ENCODE results near the gene CIPC.
A peak's percentile ranks its signal among the peaks of the same experiment; 100 is the strongest.

Gene CIPC

GRCh38 chr14:77071938-77072388, 26.1 kb upstream of the CIPC start:
- no peak for DNase-seq

DNA sequence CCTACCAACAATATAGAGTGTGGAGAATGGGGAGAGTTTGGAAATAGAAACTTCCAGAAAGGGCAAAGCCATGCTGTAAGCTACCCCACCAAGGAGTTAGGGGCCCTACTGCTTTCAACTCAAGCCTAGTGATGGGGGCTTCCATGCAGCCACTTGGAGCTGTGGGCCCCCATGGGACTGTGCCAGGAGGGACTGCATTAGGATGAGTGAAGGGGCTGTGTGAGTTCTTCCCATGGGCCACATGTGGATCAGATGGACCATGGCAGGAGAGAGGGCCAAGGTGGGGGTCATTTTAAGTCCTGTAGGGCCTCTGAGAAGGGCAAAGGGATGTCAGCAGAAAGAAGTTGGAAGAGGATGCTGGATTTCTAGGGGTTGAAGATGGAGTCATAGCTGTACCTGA, 23.1 kb upstream of the CIPC start:
- no peak for DNase-seq

DNA sequence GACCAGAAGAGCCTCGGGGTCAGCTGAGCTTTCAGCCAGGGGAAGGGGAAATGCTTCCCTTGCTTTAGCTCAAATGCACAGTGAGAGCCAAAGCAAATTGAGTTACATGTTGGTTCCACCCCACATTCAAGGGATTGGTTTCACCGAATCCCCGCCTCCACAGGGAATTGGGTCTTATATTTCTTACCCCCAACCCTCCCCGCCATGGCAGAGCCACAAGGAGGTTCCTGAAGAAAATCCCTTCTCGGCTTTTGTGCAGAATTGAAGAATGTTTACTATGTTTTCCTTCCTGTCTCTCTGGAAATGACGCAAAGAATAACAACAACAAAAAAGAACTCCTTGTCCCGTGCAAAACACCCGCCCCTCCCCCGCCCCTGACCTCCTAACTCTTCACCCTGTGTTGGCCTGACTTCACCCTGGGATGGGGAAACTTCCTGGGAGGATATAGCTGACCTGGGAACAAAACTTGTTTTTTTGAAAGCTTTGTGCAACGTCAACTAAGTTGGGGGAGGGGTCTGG, 21.9 kb upstream of the CIPC start:
- DNase-seq, result no peak

- DNase-seq, result no peak
Measured at GRCh38 chr14:77077040-77077439, 21.0 kb upstream of the CIPC start.

DNA sequence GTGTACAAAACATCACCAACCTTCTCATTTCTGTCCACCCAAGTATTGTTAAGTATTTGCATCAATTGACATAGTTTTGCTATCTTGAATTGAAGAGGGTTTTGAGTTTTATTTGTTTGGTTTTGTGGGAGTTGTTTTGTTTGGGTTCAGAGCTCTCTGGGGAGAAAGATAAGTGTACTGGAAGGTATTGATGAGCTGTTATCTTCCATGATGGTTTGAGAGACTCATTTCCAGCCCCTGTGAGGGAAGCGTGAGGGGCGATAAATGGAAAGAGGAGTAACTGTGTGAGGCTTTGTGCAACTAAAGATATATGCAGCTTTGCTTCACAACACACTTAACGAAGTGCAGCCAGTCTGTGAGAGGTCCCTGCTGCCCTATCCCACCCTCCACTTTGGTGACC, 15.7 kb upstream of the CIPC start:
- no peak for DNase-seq

GRCh38 chr14:77083082-77083481, 15.0 kb upstream of the CIPC start:
- no peak for DNase-seq

DNA sequence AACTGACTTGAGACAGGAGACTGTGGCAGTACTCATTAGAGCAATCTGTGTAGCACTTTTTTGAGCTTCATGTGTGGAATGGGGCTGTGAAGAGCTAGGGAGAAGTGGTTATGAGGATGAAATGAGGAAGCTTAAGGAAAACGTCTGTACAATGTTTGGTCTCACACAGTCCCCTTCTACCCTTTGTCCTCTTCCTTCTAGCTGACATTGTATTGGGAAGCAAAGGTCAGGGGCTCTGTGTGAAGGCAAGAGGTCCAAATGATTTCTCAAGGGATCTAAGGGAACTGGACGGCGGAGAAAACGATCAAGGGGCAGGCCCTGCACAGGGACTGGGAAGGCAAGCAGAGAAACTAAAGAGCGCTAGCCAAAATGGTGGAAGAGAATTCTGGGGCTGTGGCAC, 13.1 kb upstream of the CIPC start:
- no peak for DNase-seq

GRCh38 chr14:77085538-77085937, 12.5 kb upstream of the CIPC start:
- no peak for DNase-seq

GRCh38 chr14:77086017-77086727, 11.9 kb upstream of the CIPC start:
- no peak for DNase-seq

DNA sequence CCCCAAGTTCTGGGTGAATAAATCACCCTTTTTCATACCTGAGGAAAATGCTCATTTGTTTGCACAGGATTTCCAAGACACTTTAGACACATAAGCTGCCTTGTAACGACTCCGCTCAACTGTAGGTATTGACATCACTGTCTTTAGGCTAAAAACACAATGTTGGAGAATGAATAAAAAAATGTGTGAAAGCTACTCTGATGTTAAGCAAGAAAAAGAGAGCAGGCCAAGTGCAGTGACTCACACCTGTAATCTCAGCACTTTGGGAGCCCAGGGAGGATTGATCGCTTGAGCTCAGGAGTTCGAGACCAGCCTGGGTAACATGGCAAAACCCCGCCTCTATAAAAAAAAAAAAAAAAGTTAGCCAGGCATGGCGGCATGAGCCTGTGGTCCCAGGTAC, 11.1 kb upstream of the CIPC start:
- DNase-seq, result no peak

GRCh38 chr14:77087631-77088030, 10.4 kb upstream of the CIPC start:
- no peak for DNase-seq

- DNase-seq, result no peak
Measured at GRCh38 chr14:77088219-77088618, 9.8 kb upstream of the CIPC start.

DNA sequence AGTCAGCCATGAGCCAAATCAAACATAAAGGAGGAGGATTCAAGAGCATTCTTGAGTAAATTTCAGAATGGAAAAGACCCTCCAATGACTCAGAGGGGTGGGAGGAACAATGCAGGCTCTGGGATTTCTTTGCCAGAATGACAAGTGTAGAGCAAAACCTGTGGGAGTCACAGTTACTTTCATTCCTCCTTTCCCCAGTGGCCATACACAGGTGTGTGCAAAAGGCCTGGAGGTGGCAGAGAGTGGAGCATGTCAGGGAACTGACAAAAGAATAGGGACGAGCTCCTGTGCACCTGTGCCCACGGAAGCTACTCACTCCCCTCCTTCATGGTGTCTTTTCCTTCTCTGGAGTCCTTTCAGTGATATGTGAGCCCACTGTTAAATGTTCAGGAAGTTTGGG, 9.4 kb upstream of the CIPC start:
- DNase-seq, result no peak

GRCh38 chr14:77091518-77091917, 6.5 kb upstream of the CIPC start:
- DNase-seq, result no peak

GRCh38 chr14:77092676-77093075, 5.4 kb upstream of the CIPC start:
- DNase-seq, result no peak

DNA sequence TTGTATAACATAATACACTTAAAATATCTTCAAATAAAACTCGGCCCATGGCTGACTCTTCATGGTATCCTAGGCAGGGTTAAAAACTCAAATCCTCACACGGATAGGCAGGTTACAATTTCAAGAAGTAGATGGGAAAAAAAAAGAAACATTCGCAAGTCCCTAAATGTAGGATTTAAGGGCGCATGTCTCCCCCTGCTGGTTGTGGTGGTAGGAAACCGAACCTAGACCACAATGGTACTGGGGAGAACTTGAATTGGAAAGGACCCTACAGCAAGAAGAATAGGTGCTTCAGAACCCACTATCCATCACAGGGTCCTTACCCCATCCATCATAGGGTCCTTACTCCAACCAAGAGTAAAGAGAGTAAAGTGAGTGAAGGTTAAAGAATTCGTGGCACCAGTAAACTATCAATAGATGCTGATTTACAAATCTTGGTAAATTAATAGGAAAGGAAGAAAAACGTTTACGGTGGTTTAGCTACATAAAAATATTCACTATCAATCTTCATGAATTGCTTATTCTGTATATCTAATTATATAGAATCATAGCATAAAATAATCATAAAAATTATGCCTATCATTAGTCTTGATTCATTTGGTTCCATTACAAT, 3.3 kb upstream of the CIPC start:
- DNase-seq, result peak; percentile 50 to 62 (median 54)

- no peak for DNase-seq
Measured at GRCh38 chr14:77097006-77097699, 905 bp upstream of the CIPC start.

GRCh38 chr14:77098529-77099353, 683 bp downstream of the CIPC start:
- no peak for DNase-seq

GRCh38 chr14:77099425-77100167, 1.5 kb downstream of the CIPC start:
- no peak for DNase-seq

DNA sequence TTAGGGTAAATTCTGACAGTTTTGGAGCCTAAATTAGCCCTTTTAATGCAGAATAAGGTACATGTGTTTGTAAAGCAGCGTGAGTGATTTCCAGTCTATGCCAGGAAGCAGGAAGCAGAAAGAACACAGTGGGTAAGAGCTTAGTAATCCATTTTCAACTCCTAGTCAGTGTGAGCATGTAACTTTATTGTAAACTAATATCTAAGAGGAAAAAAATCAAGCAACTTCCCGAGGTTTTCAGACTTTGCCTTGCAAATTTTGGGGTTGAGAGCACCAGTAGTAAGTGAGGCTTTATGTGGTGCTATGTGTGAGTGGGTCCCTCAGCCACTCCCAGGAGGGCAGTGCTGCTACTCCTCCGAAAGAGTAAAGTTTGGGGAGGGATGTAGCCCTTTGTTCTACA, 2.9 kb downstream of the CIPC start:
- DNase-seq, result no peak

GRCh38 chr14:77102154-77102553, 4.1 kb downstream of the CIPC start:
- DNase-seq, result no peak

DNA sequence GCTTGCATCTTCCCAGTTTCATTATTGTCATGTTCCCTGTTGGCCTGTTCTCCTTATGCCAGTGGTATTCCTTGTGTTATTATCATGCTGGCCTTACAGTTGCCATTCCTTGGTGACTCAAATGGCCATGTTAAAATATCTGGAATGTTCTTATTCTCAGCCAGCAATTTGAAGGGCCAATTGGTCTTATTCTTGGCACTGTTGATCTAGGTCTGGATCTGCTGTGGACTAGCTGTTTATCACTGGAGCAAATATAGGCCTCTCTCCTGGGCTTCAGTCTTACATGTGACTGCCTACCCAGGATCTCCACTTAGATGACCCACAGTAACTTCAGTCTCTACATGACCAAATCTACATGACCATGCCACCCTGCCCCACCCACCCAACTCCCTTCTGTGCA, 5.4 kb downstream of the CIPC start:
- DNase-seq, result no peak

All from activated CD4-positive, CD25-positive, alpha-beta regulatory T cell (primary cell).